NOMO-1 treated with dmso at 0.1 percent for 144 hours (cell line): ENCODE results near the gene SLC2A2.

Experiments
- DNase-seq: peaks from one replicate; lab custom pipeline; 2025; ENCODE audit not compliant: unreplicated experiment; lab: John Stamatoyannopoulos, UW

The SLC2A2 gene

GRCh38 chr3:171026597-171027293 lies at the start of gene SLC2A2:
SLC2A2 (minus strand) TSS chr3:171026720; CDS start chr3:171026670, 50 bp downstream.
- DNase-seq = no peak

DNA sequence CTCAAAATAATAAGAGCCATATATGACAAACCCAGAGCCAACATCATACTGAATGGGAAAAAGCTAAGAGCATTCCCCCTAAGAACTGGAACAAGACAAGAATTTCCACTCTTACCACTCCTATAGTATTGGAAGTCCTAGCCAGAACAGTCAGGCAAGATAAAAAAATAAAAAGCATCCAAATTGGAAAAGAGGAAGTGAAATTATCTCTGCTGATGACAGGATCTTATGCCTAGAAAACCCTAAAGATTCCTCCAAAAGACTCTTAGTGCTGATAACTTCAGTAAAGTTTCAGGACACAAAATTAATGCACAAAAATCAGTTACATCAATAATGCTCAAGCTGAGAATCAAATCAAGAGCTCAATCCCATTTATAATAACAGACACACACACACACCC lies 45.9 kb upstream of the SLC2A2 start:
- DNase-seq = no peak

GRCh38 chr3:171068658-171069057 lies 42.1 kb upstream of the SLC2A2 start:
- DNase-seq = no peak

GRCh38 chr3:171066206-171066605 lies 39.7 kb upstream of the SLC2A2 start:
- no peak for DNase-seq

- DNase-seq = no peak
Measured at GRCh38 chr3:171065732-171066131, 39.2 kb upstream of the SLC2A2 start.

DNA sequence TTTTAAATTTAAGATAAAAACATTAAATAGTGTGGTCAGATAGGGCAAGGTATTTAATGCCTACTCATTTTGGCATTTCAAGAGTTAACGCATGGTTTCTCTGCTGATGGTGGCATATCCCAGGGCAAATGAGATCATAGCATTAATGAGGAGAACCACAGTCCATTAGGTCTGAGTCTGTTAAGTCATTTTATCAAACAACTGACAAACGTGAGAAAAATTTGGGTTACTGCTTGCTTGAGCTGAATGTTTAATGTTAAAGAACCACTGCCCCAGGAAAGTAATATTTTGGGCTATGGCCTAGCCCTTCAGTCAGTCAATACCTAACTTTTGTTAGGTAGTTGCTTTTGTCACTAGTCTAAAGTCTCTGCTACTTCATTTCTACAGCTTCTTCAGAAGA lies 37.9 kb upstream of the SLC2A2 start:
- no peak for DNase-seq

- DNase-seq = no peak
Measured at GRCh38 chr3:171061749-171062148, 35.2 kb upstream of the SLC2A2 start.

DNA sequence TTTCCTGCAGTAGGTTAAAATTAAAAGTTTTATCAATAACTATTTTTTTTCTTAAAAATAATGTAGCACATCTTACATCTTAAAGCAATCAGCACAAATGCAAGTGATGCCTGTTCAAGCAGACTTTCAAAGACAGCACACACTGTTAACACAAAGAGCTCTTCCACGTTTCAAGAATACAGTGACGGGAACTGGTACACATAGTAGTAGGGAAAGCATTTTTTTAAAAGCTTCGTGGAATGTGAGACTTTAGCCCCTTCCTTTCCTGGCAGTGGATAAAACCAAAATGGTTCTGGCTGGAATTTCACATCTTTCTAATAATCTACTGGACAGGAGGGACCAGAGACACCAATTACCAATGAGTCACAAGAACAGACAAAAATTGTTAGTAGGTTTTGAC lies 33.5 kb upstream of the SLC2A2 start:
- no peak for DNase-seq

DNA sequence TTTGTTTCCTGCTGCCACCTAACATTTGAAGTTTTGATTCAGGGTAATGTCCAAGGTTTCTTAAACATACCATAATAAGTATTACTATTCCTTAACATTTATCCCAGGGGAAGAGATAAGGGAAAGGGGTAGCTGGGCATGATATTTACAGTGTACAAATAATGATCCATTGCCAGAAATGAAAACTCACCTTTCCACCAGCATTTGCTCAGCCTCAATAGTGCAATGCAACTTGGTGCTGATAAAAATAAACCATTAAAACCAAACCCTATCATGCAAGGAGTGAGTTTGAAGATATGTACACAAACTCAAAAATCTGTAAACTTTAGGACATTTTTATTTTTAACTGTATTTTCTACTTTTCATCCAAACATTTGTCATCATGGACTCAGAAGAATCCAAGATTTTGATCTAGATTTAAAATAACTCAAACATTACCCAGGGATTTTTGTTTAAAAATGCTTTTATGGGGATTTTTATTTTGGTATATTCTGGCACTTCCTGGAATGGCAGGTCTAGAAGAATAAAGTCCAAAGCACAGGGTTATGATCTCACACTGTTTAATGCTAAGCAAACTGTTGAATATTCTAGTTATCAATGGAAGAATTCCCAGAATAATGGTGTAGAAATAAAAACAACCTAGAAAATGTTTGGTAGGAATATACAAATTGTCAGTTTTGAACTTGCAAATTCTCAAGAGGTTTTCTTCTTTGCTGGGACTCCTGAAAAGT lies 32.5 kb upstream of the SLC2A2 start:
- DNase-seq = no peak

- DNase-seq = no peak
Measured at GRCh38 chr3:171058058-171058457, 31.5 kb upstream of the SLC2A2 start.

- no peak for DNase-seq
Measured at GRCh38 chr3:171057072-171057471, 30.6 kb upstream of the SLC2A2 start.

GRCh38 chr3:171056528-171056927 lies 30.0 kb upstream of the SLC2A2 start:
- no peak for DNase-seq

- DNase-seq = no peak
Measured at GRCh38 chr3:171055336-171056178, 29.0 kb upstream of the SLC2A2 start.

GRCh38 chr3:171054921-171055320 lies 28.4 kb upstream of the SLC2A2 start:
- DNase-seq = no peak

GRCh38 chr3:171054231-171054630 lies 27.7 kb upstream of the SLC2A2 start:
- DNase-seq = no peak

- DNase-seq = peak; percentile 26
Measured at GRCh38 chr3:171049861-171050444, 23.4 kb upstream of the SLC2A2 start.

DNA sequence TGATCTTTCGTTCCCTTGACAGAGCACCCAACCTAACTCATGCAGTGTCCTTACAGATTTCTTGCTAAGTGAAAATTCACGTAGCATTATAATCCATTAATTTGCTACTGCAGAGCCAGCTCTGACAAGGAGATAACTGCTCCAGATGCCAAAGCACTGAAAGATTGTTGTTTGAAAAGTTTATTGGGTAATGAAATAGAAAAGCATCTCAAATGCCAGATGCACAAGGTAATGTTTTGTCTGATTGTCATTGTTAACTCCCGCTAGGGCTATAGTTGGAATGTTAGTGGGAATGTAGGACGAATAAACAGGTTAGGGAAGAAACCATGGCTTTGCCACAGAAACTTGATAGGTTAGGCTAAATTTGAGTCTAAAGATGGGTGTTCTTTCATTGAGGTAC lies 20.2 kb upstream of the SLC2A2 start:
- DNase-seq = no peak

DNA sequence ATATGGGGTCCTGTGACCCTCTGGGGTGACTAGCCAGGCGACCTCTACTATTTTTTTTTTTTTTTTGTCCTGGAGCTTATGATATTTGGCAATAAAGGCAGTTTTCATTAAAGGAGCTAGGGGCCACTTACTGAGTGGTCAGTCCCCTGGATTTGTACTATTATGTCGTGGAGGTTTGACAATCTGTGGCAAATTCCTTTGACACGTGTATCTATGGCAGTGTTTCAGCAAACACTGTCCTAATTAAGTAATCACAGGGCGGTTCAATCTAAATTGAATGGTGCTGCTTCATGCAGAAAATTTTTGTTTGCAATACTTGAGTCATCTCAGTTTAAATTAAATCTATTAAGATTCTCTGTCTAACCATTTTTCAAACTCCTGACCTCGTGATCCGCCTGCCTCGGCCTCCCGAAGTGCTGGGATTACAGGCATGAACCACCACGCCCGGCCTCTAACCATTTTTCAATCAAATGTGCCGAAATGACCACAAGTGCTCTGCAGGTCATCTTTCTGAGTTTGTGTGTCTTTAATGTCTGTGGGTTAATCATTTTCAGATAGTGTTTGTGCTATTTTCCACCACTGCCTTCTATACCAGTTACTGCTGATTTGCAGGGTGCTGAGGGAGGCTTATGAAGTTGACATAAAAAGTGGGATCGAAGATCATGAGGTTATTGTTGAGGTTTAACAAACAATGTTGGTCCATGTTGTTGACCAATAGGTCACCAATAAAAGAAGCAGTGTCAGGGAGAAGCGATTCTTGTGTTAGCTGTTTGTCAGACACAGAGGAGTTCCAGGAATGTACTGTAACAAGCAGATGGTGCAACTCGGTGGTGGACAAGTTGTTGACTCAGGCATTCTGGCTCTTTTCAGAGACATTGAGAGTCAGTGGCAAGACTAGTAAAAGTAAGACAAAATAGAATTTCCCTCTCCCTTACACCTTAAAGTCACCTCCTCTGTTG lies 18.6 kb upstream of the SLC2A2 start:
- no peak for DNase-seq

GRCh38 chr3:171044384-171044783 lies 17.9 kb upstream of the SLC2A2 start:
- DNase-seq = no peak

GRCh38 chr3:171039674-171040073 lies 13.2 kb upstream of the SLC2A2 start:
- DNase-seq = no peak
